SK-N-SH (cell line): ENCODE results near the gene PON3.

Experiments used
- CTCF ChIP-seq: fragments of 200-600 bp; sonication (generic); IDR thresholded peaks from 2 replicates; pipeline ENCODE4 v1.6.1; 2017; ENCODE audit warnings: antibody characterized with exemption, mild to moderate bottlenecking, moderate library complexity
- IRF3 ChIP-seq: fragments of 150-350 bp; IDR thresholded peaks from 2 replicates; pipeline ENCODE4 v1.6.1; 2016; ENCODE audit warnings: mild to moderate bottlenecking, low read depth, low read length
- POLR2AphosphoS5 ChIP-seq: IDR thresholded peaks from 2 replicates; pipeline ENCODE4 v1.6.1; 2012; ENCODE audit warnings: low read depth, low read length
- TF ChIP-seq, protein P1 (sequence below): IDR thresholded peaks from 2 replicates; pipeline ENCODE4; 2012
- TF ChIP-seq, protein P2 (sequence below): IDR thresholded peaks from 2 replicates; pipeline ENCODE4 v1.4.0; 2012; ENCODE audit warnings: low read depth

DNA sequence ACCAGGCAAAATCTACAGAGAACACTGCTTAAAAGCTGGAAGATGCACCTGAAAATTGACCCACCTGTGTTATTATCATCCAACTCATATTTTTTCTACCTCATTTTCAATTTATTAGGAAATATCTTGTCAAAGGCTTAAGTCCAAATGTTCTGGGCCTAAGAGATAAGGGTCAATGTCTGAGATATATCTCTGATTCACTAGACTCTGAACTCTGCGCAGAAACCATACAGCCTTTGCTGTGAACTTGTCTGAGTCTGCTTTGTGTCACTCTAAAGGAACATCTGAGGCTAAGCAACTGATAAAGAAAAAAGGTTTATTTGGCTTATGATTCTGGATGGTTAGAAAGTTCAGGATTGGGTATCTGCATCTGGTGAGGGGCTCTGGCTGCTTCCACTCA, 75.5 kb downstream of the PON3 start:
- TF ChIP-seq CTCF = no peak
- TF ChIP-seq, protein P1, sequence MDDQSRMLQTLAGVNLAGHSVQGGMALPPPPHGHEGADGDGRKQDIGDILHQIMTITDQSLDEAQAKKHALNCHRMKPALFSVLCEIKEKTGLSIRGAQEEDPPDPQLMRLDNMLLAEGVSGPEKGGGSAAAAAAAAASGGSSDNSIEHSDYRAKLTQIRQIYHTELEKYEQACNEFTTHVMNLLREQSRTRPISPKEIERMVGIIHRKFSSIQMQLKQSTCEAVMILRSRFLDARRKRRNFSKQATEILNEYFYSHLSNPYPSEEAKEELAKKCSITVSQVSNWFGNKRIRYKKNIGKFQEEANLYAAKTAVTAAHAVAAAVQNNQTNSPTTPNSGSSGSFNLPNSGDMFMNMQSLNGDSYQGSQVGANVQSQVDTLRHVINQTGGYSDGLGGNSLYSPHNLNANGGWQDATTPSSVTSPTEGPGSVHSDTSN = no peak
- no peak for TF ChIP-seq IRF3
- TF ChIP-seq, protein P2, sequence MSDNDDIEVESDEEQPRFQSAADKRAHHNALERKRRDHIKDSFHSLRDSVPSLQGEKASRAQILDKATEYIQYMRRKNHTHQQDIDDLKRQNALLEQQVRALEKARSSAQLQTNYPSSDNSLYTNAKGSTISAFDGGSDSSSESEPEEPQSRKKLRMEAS = no peak
- TF ChIP-seq POLR2AphosphoS5 = no peak
